GM12878 (cell line): ENCODE measurements around the gene EXD3. TPM values are rescaled to one million over a fixed set of nuclear protein-coding genes. Genes with fewer than 3 reads are reported as not detected.

ENCODE experiments used
- GABPA ChIP-seq: IDR thresholded peaks from 2 replicates; pipeline ENCODE4 v1.6.1; 2014; ENCODE audit warnings: antibody characterized with exemption, low read depth, mild to moderate bottlenecking, inconsistent platforms
- PAX8 ChIP-seq: fragments of 450-650 bp; IDR thresholded peaks from 2 replicates; pipeline ENCODE4 v1.6.1; 2017; ENCODE audit warnings: mild to moderate bottlenecking, moderate library complexity
- STAT1 ChIP-seq: fragments of 450-650 bp; conservative IDR thresholded peaks from 2 replicates; pipeline ENCODE4 v1.6.1; 2014; ENCODE audit warnings: antibody characterized with exemption, mild to moderate bottlenecking
- ZNF274 ChIP-seq: IDR thresholded peaks from one replicate; pipeline ENCODE4 v1.8.0; 2011; ENCODE audit not compliant: insufficient read length, insufficient read depth
- polyA plus RNA-seq, 11 experiments: library from polyadenylated mRNA; depleted of rRNA in 4 of 11; unstranded in 6 of 11; stranded (reverse) in 5 of 11; fragments of >200 nt; fragmentation: Nextera tagmentation in 4 of 11; fragmentation: Illumina TruSeq in 1 of 11; extraction: Ambion mirVana in 4 of 11; extraction: Trizol in 1 of 11; gene quantifications; 1 replicate in 1 of 11; 2 replicates in 10 of 11; pipeline versions ENCODE4 v1.2.1 to v1.2.3, GENCODE V29; 2011 to 2016; ENCODE audit warnings: inconsistent platforms in 2 of 11, missing spikeins in 2 of 11, low read depth in 1 of 11
- total RNA-seq, 4 experiments: library from RNA; depleted of rRNA in 3 of 4; stranded (reverse); fragments of >200 nt in 3 of 4; fragmentation: Illumina TruSeq in 1 of 4; extraction: Trizol in 1 of 4; gene quantifications; 2 replicates each; pipeline versions ENCODE4 v1.2.1 to v1.2.3, GENCODE V29; 2013 to 2021
- TF ChIP-seq, protein P1 (sequence below): IDR thresholded peaks from 2 replicates; pipeline ENCODE4 v1.6.1; 2012; ENCODE audit warnings: low read length, inconsistent platforms
- TF ChIP-seq, protein P2 (sequence below): fragments of 450-650 bp; IDR thresholded peaks from 2 replicates; pipeline ENCODE4 v1.6.1; 2018; ENCODE audit warnings: mild to moderate bottlenecking, low read depth, moderate library complexity; ENCODE audit not compliant: partially characterized antibody

EXD3 gene
- total and polyA plus RNA-seq, 10 of the 15 experiments (the other 5 are each of a cell fraction or from before 2014, with no cell fraction given), result 0.21 to 7.1 (median 3.6) TPM

DNA sequence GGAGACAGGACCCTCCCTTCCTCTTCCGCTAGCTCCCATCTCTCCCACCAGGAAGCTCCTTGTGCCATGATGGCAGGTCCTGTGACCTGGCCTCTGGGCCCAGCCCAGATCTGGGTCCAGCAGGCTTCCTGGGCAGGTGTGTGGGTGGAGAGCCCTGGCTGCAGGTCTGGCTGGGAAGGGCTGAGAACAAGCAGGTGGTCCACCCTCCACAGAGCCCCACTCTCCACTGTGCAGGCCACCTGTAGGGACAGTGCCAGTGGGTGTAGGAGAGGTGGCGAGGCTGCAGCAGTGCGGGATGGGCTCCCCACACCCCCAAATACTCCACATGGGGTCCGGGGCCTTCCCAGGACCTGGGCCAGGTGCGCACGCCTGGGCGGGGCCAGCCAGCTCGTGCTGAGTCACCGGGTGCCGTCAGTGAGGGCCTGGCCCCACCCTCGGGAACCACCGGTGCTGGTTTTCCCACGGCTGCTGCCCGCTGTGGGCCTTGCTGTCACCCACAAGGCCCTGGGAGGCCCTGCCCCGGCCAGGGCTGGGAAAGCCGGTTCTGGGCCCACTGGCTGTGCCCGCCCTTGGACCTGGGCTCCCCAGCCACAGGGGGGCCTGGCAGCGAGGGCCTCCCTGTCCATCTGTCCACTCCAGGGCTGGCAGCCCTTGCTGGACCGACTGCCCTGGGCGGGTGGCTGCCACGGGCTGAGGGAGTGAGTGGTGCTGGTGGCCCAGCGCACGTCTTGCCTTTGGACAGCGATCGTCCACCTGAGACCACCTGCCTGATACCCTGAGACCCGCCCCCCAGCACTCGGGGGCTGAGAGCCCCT is 111.6 kb downstream of the EXD3 start (continued):
- TF ChIP-seq, protein P1, sequence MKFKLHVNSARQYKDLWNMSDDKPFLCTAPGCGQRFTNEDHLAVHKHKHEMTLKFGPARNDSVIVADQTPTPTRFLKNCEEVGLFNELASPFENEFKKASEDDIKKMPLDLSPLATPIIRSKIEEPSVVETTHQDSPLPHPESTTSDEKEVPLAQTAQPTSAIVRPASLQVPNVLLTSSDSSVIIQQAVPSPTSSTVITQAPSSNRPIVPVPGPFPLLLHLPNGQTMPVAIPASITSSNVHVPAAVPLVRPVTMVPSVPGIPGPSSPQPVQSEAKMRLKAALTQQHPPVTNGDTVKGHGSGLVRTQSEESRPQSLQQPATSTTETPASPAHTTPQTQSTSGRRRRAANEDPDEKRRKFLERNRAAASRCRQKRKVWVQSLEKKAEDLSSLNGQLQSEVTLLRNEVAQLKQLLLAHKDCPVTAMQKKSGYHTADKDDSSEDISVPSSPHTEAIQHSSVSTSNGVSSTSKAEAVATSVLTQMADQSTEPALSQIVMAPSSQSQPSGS, result no peak
- TF ChIP-seq STAT1 (no peak), GABPA (no peak), ZNF274 (no peak), PAX8 (no peak)
- TF ChIP-seq, protein P2, sequence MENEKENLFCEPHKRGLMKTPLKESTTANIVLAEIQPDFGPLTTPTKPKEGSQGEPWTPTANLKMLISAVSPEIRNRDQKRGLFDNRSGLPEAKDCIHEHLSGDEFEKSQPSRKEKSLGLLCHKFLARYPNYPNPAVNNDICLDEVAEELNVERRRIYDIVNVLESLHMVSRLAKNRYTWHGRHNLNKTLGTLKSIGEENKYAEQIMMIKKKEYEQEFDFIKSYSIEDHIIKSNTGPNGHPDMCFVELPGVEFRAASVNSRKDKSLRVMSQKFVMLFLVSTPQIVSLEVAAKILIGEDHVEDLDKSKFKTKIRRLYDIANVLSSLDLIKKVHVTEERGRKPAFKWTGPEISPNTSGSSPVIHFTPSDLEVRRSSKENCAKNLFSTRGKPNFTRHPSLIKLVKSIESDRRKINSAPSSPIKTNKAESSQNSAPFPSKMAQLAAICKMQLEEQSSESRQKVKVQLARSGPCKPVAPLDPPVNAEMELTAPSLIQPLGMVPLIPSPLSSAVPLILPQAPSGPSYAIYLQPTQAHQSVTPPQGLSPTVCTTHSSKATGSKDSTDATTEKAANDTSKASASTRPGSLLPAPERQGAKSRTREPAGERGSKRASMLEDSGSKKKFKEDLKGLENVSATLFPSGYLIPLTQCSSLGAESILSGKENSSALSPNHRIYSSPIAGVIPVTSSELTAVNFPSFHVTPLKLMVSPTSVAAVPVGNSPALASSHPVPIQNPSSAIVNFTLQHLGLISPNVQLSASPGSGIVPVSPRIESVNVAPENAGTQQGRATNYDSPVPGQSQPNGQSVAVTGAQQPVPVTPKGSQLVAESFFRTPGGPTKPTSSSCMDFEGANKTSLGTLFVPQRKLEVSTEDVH, result no peak
- TF ChIP-seq, all 136 proteins: peak for 3
